ENCODE data around the gene ING5. TPM values are rescaled to one million over a fixed set of nuclear protein-coding genes. Genes with fewer than 3 reads are reported as not detected.

Gene ING5
- polyA plus RNA-seq, 3 donors, result 6.5 to 29.5 (median 6.6) TPM

- intact Hi-C loops (cut with micrococcal nuclease), result no loop called here
- Histone ChIP-seq H3K4me3 (replicated peaks in 1 of 3; ENCODE audit: low read depth in 2 of 3, low read length in 3 of 3) (no peak overlapping the region), H3K79me2 (ENCODE audit: insufficient read depth, low read length) (no peaks in the 10 kb centered on the region), H3K36me3 (replicated peaks in 1 of 2; ENCODE audit: control insufficient read depth in 1 of 2, insufficient read depth in 2 of 2, low read length in 2 of 2) (peaks cover 25 to 32% of the 10 kb centered on the region in 2 donors), H3K4me1 (ENCODE audit: control insufficient read depth in 1 of 2, insufficient read depth in 2 of 2, low read length in 2 of 2) (peaks cover 4 to 10% of the 10 kb centered on the region in 2 donors), H3K9ac (ENCODE audit: insufficient read depth, low read length, poor library complexity, severe bottlenecking) (no peak overlapping the region), H3K4me2 (replicated peaks; ENCODE audit: extremely low read depth, low read length, poor library complexity, severe bottlenecking) (no peak overlapping the region), H2AFZ (ENCODE audit: insufficient read depth, low read depth, low read length, poor library complexity, severe bottlenecking) (no peak overlapping the region), H3K9me3 (replicated peaks in 1 of 2; ENCODE audit: control insufficient read depth in 1 of 2, insufficient read depth in 1 of 2, low read length in 2 of 2) (peaks cover 0 to 5% of the 10 kb centered on the region in 2 donors), H4K20me1 (ENCODE audit: insufficient read depth, low read length) (peaks cover 4% of the 10 kb centered on the region), H3K27ac (ENCODE audit: low read depth in 1 of 2, low read length in 2 of 2) (no peak overlapping the region), H3K27me3 (ENCODE audit: control insufficient read depth in 2 of 2, insufficient read depth in 2 of 2, low read length in 2 of 2) (no peaks in the 10 kb centered on the region)
- no peak overlapping the region for H3K27ac Mint-ChIP-seq
- no peak for TF ChIP-seq CTCF (IDR thresholded peaks at IDR 0.05)
- peaks cover 40 to 56% of the 10 kb centered on the region in 2 donors for H3K36me3 Mint-ChIP-seq
- peaks cover 16% of the 10 kb centered on the region for H3K4me1 Mint-ChIP-seq
- H3K27me3 Mint-ChIP-seq (ENCODE audit: low read depth in 3 of 3), result peaks cover 0 to 2% (median 0%) of the 10 kb centered on the region in 3 donors
- no peak overlapping the region for H3K4me3 Mint-ChIP-seq
- 99% methylated on average over 13 of the region's 16 CpGs for WGBS (ENCODE audit: insufficient coverage)
- DNase-seq, result no peak
- H3K9me3 Mint-ChIP-seq, result peaks cover 0 to 4% (median 0%) of the 10 kb centered on the region in 7 donors
Measured at GRCh38 chr2:241743620-241744019, 41.8 kb downstream of the ING5 start.

GRCh38 chr2:241744028-241744754, 42.4 kb downstream of the ING5 start:
- Histone ChIP-seq H4K20me1 (ENCODE audit: insufficient read depth, low read length) (peaks cover 4% of the 10 kb centered on the region), H3K4me2 (replicated peaks; ENCODE audit: extremely low read depth, low read length, poor library complexity, severe bottlenecking) (no peak overlapping the region), H3K79me2 (ENCODE audit: insufficient read depth, low read length) (no peaks in the 10 kb centered on the region), H3K9ac (ENCODE audit: insufficient read depth, low read length, poor library complexity, severe bottlenecking) (no peak overlapping the region), H3K27me3 (ENCODE audit: control insufficient read depth in 2 of 2, insufficient read depth in 2 of 2, low read length in 2 of 2) (no peaks in the 10 kb centered on the region), H2AFZ (ENCODE audit: insufficient read depth, low read depth, low read length, poor library complexity, severe bottlenecking) (no peak overlapping the region), H3K9me3 (replicated peaks in 1 of 2; ENCODE audit: control insufficient read depth in 1 of 2, insufficient read depth in 1 of 2, low read length in 2 of 2) (peaks cover 0 to 5% of the 10 kb centered on the region in 2 donors), H3K4me1 (ENCODE audit: control insufficient read depth in 1 of 2, insufficient read depth in 2 of 2, low read length in 2 of 2) (peaks cover 4 to 10% of the 10 kb centered on the region in 2 donors), H3K27ac (ENCODE audit: low read depth in 1 of 2, low read length in 2 of 2) (no peak overlapping the region), H3K4me3 (replicated peaks in 1 of 3; ENCODE audit: low read depth in 2 of 3, low read length in 3 of 3) (no peak overlapping the region), H3K36me3 (replicated peaks in 1 of 2; ENCODE audit: control insufficient read depth in 1 of 2, insufficient read depth in 2 of 2, low read length in 2 of 2) (peaks cover 30 to 37% of the 10 kb centered on the region in 2 donors)
- no peak for TF ChIP-seq CTCF (IDR thresholded peaks at IDR 0.05)
- H3K9me3 Mint-ChIP-seq, result peaks cover 0 to 4% (median 0%) of the 10 kb centered on the region in 7 donors
- H3K4me3 Mint-ChIP-seq, result no peak overlapping the region
- H3K27me3 Mint-ChIP-seq (ENCODE audit: low read depth in 3 of 3), result peaks cover 0 to 2% (median 0%) of the 10 kb centered on the region in 3 donors
- peaks cover 44 to 56% of the 10 kb centered on the region in 2 donors for H3K36me3 Mint-ChIP-seq
- H3K27ac Mint-ChIP-seq, result no peak overlapping the region
- H3K4me1 Mint-ChIP-seq, result peaks cover 16% of the 10 kb centered on the region
- 96% methylated on average over 23 of the region's 24 CpGs for WGBS (ENCODE audit: insufficient coverage)
- DNase-seq, result no peak
- intact Hi-C loops (cut with micrococcal nuclease), result no loop called here
